Skeletal muscle tissue (tissue), 4 donors: ENCODE data around the gene GNG13. TPM values are rescaled to one million over a fixed set of nuclear protein-coding genes. Genes with fewer than 3 reads are reported as not detected.

ENCODE experiments used
- H3K27ac ChIP-seq: one replicate; pipeline ENCODE4 v1.7.0; 2013; ENCODE audit warnings: mild to moderate bottlenecking, low read depth, low read length, inconsistent platforms
- H3K27me3 ChIP-seq, 3 donors: one replicate each; pipeline ENCODE4 v1.7.0; 2013; ENCODE audit warnings: low read length in 3 of 3; ENCODE audit not compliant: control insufficient read depth in 3 of 3, insufficient read depth in 3 of 3
- H3K36me3 ChIP-seq, 3 donors: one replicate each; pipeline ENCODE4 v1.7.0; 2013; ENCODE audit warnings: low read length in 3 of 3; ENCODE audit not compliant: control insufficient read depth in 3 of 3, insufficient read depth in 3 of 3
- H3K4me1 ChIP-seq, 3 donors: one replicate each; pipeline ENCODE4 v1.7.0; 2013; ENCODE audit warnings: low read length in 3 of 3, mild to moderate bottlenecking in 3 of 3; ENCODE audit not compliant: control insufficient read depth in 3 of 3, insufficient read depth in 3 of 3
- H3K4me3 ChIP-seq, 3 donors: one replicate each; pipeline ENCODE4 v1.7.0; 2013; ENCODE audit warnings: low read length in 3 of 3
- H3K9ac ChIP-seq, 3 donors: one replicate each; pipeline ENCODE4 v1.7.0; 2013; ENCODE audit warnings: low read length in 3 of 3, mild to moderate bottlenecking in 3 of 3, moderate library complexity in 2 of 3, low read depth in 1 of 3
- H3K9me3 ChIP-seq, 3 donors: one replicate each; pipeline ENCODE4 v1.7.0; 2013; ENCODE audit warnings: low read length in 3 of 3; ENCODE audit not compliant: control insufficient read depth in 3 of 3
- total RNA-seq: library from RNA; depleted of rRNA; stranded (reverse); fragments of >200 nt; gene quantifications from one replicate; pipeline ENCODE4 v1.2.3, GENCODE V29; 2014
- donor health status: Osteomylitis.

Gene GNG13
- total RNA-seq, 1 donor from 2014 or later = not detected

GRCh38 chr16:765488-765865 lies 35.1 kb downstream of the GNG13 start:
- Histone ChIP-seq H3K27ac (no peak overlapping the region), H3K9me3 (no peaks in the 10 kb centered on the region), H3K36me3 (no peaks in the 10 kb centered on the region), H3K4me1 (no peaks in the 10 kb centered on the region), H3K4me3 (no peak overlapping the region), H3K27me3 (peaks cover 8 to 40% (median 35%) of the 10 kb centered on the region in 3 donors), H3K9ac (no peak overlapping the region)

DNA sequence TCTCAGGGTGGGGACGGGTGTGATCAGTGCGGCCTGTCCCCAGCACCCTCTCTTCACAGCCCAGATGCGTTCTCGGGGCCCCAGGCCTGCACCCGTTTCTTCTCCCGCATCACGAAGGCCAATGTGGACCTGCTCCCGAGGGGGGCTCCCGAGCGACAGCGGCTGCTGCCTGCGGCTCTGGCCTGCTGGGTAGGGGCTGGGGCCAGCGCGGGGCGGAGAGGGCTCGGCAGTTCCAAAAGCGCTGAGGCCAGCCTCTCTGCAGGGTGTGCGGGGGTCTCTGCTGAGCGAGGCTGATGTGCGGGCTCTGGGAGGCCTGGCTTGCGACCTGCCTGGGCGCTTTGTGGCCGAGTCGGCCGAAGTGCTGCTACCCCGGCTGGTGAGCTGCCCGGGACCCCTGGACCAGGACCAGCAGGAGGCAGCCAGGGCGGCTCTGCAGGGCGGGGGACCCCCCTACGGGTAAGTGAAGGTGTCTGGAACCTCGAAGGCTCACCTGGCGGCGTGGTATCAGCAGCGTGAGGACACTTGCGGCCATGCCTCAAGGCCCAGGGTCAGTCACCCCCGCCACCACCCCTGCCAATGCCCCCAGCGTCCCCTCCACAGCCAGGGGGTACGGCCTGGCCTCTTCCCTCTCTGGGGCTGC lies 35.6 kb downstream of the GNG13 start:
- Histone ChIP-seq H3K4me3 (no peak overlapping the region), H3K4me1 (no peaks in the 10 kb centered on the region), H3K36me3 (no peaks in the 10 kb centered on the region), H3K9me3 (no peaks in the 10 kb centered on the region), H3K27ac (no peak overlapping the region), H3K9ac (no peak overlapping the region), H3K27me3 (peaks cover 8 to 41% (median 35%) of the 10 kb centered on the region in 3 donors)

GRCh38 chr16:764184-764750 lies 36.3 kb downstream of the GNG13 start:
- no peak overlapping the region for H3K27ac ChIP-seq
- no peaks in the 10 kb centered on the region for H3K9me3 ChIP-seq
- no peaks in the 10 kb centered on the region for H3K36me3 ChIP-seq
- H3K27me3 ChIP-seq = peaks cover 8 to 37% (median 31%) of the 10 kb centered on the region in 3 donors
- no peak overlapping the region for H3K4me3 ChIP-seq
- no peaks in the 10 kb centered on the region for H3K4me1 ChIP-seq
- H3K9ac ChIP-seq = no peak overlapping the region

- Histone ChIP-seq H3K36me3 (no peaks in the 10 kb centered on the region), H3K27ac (no peak overlapping the region), H3K4me1 (no peaks in the 10 kb centered on the region), H3K9me3 (no peaks in the 10 kb centered on the region), H3K9ac (no peak overlapping the region), H3K27me3 (peaks cover 5 to 33% (median 28%) of the 10 kb centered on the region in 3 donors), H3K4me3 (no peak overlapping the region)
Measured at GRCh38 chr16:763369-764183, 37.0 kb downstream of the GNG13 start.

DNA sequence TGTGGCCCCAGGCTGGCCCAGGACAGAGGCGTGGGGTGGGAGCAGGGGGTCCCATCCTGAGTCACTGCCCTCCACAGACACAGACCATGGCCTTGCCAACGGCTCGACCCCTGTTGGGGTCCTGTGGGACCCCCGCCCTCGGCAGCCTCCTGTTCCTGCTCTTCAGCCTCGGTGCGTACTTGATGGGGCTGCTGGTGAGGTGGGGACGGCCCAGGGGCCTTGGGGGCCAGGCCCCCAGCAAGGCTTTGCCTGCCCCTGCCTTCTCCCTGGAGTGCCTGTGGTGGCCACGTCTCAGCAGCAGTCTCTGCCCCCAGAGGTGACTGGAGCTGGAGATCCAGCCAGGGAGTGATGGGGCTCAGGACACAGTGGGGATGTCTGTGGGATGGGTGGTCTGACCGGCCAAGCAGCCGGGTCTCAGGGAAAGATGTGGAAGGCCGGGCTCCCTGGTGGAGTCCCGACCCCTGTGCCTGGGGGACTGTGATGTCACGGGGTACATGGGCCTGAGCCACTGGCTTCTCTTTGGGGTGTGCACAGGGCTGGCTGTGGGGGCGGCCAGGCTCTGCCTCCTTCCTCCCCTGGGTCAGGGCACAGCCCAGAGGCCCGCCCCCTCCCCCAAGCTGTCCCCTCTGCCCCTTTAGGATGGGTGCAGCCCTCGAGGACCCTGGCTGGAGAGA lies 37.8 kb downstream of the GNG13 start:
- Histone ChIP-seq H3K36me3 (no peaks in the 10 kb centered on the region), H3K9ac (no peak overlapping the region), H3K9me3 (no peaks in the 10 kb centered on the region), H3K4me3 (no peak overlapping the region), H3K4me1 (no peaks in the 10 kb centered on the region), H3K27ac (no peak overlapping the region), H3K27me3 (peaks cover 5 to 31% (median 28%) of the 10 kb centered on the region in 3 donors)

DNA sequence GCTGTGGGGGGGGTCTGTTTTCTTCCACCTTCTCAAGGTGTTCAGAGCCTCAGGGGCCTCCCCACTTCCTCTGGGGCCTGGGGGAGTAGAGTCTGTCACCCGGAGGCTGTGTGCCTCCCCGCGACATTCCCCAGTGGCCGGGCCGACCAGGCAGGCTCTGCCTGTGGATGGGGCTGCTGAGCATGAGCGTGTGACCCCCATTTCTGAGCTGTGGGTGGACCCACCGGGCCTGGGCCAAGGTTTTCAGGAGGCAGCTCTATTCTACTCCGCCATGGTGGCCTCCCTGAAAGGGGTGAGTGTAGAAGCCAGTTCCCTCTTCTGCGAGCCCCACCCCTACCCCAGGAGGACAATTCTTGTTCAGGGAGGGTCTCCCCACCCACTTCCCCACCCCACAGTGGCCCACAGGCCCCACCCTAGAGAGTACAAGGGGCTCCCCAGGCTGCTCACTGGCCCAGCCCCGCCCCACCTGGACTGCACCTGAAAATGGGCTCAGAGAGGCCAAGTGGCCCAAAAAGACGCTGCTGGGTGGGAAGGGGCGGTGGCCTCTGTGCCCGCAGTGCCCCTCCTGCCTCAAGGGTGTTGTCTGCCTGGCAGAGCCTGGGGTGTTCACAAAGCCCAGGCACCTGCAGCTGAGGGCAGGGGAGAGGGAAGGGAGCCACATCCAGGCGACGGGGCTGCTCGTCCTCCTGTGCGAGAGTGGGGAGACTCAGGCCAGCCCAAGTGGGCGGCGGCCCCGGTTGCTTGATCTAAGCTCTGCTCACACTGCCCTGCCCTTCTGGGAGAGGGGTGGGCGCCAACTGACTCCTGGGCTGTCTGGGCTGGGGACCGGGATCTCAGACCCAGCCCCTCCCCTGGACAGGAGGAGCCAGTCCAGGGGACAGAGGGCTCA lies 38.7 kb downstream of the GNG13 start:
- Histone ChIP-seq H3K27ac (no peak overlapping the region), H3K27me3 (peaks cover 4 to 31% (median 28%) of the 10 kb centered on the region in 3 donors), H3K4me1 (no peaks in the 10 kb centered on the region), H3K9ac (no peak overlapping the region), H3K36me3 (no peaks in the 10 kb centered on the region), H3K9me3 (no peaks in the 10 kb centered on the region), H3K4me3 (no peak overlapping the region)

DNA sequence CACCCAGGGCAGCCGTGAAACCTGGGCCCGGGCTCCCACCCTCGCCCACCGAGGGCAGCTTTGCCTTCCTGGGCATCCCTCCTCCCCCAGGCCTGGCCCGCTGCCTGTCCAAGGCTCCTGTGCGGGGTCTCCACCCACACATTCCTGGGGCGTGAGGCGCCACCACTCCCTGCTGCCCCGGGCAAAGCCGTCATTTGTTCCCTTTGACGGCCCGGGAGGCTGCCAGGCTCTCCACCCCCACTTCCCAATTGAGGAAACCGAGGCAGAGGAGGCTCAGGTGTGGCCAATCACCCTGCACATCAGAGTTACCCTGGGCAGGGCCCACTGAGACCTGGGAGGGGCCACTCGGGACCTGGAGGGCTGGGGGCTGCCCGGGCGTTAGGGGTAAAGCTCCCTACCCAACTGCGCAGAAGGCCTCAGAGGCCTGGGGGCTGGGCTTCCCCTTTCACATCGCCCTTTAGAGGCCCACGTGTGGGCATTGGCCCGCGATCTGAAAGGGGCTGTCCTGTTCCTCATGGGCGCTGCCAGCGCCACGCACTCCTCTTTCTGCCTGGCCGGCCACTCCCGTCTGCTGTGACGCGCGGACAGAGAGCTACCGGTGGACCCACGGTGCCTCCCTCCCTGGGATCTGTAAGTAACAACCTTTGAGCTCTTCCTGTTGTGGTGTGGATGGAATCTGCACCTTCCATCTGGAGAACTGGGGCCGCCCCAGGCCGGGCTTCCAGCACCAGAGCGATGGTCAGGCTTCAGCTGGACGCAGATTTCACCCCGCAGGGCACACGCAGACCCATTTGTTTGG lies 39.8 kb downstream of the GNG13 start, which contains the start of gene MSLN:
Gene MSLN (plus strand): TSS at position 190 of the 799 bp plus-strand sequence. CDS start 1,947 bp downstream, outside the sequence.
- H3K4me1 ChIP-seq = no peaks in the 10 kb centered on the region
- no peaks in the 10 kb centered on the region for H3K9me3 ChIP-seq
- H3K36me3 ChIP-seq = no peaks in the 10 kb centered on the region
- peaks cover 4 to 32% (median 25%) of the 10 kb centered on the region in 3 donors for H3K27me3 ChIP-seq
- no peak within 1 kb of the TSS for H3K27ac ChIP-seq
- H3K4me3 ChIP-seq = no peak within 1 kb of the TSS
- H3K9ac ChIP-seq = no peak within 1 kb of the TSS

DNA sequence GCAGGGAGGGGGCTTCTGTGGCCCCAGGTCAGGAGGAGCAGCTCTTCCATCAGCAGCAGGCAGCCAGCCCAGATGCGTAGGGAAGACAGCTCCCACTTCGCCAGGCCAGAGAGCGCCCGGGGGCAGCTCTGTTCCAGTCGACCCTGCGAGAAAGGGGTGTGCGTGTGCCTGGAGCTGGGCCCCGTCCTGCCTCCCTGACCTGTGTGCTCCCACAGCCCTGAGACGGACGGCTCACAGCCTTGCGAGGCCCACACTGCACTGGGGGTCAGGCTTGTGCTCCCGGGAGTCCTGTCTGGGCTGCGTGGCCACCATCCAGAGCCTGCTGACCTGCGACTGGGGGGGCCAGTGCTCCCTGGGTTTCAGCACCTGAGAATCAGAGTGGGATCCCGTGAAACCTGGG lies 40.5 kb downstream of the GNG13 start:
- Histone ChIP-seq H3K4me1 (no peaks in the 10 kb centered on the region), H3K36me3 (no peaks in the 10 kb centered on the region), H3K27ac (no peak overlapping the region), H3K4me3 (no peak overlapping the region), H3K9me3 (no peaks in the 10 kb centered on the region), H3K27me3 (peaks cover 4 to 30% (median 22%) of the 10 kb centered on the region in 3 donors), H3K9ac (no peak overlapping the region)
